ENCODE results near the gene COASY.
"Not testable (repeated sequence)": the region's sequence is repeated elsewhere in the genome, so short reads cannot be mapped to it uniquely, and the experiment has no call there.

Gene COASY

DNA sequence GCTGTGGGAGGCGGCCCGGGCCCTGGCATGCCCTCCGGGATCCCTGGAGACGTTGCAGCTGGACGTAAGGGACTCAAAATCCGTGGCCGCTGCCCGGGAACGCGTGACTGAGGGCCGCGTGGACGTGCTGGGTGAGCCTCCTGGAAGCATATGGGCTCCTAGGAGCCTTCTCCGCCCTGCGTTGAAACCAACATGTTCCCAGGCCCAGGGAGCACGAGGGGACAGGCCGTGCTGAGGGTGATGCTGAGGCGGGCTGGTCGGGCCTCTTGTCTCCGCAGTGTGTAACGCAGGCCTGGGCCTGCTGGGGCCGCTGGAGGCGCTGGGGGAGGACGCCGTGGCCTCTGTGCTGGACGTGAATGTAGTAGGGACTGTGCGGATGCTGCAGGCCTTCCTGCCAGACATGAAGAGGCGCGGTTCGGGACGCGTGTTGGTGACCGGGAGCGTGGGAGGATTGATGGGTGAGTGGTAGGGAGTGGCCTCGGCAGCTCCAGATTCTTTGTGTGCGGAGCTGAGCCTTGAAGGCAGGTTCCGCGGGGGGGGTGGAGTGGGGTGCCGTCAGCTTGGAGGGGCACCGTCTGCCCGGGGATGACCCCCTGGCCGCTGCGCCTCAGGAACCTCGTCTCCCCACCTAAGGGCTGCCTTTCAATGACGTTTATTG lies 8.7 kb upstream of the COASY start:
- DNase-seq (ENCODE audit: low read depth in 2 of 2) = no peak

DNA sequence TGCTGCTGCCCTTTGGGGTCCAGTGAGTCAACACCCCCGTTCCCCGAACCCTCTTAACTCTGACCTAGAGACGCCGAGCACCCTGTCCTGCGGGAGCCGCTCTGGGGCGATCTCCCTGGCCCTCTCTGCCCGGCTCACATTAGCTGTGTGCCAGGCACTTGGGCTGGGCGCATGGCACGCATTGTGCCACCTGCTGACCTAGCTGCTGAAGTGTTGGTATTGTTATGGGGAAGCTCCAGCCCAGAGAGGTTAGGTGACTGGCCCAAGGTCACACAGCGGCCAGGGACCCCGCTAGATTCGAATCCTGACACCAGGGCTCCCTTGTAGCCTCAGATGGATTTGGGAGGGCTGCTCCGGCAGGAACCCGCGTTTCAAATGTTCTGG lies 8.1 kb upstream of the COASY start:
- DNase-seq (ENCODE audit: low read depth in 2 of 2) = no peak

DNA sequence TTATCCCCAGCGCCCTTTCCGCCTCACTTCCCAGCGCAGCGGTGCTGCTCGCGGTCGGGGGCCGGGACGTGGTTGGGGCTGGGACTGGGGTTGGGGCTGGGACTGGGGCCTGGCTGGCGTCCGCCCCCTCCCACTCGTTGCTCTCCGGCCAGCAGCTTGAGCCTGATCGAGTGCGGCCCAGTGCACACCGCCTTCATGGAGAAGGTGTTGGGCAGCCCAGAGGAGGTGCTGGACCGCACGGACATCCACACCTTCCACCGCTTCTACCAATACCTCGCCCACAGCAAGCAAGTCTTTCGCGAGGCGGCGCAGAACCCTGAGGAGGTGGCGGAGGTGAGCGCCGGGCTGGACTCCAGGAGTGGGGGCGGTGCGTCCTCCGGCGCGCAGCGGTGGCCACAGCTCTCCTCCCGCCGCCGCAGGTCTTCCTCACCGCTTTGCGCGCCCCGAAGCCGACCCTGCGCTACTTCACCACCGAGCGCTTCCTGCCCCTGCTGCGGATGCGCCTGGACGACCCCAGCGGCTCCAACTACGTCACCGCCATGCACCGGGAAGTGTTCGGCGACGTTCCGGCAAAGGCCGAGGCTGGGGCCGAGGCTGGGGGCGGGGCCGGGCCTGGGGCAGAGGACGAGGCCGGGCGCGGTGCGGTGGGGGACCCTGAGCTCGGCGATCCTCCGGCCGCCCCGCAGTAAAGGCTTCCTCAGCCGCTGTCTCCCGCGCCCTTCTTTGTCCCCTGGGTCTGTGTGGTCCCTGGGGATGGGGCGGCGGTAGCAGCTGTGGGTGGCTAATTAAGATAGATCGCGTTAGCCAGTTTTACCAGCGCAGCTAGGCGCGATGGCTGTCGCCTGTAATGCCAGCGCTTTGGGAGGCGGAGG lies 7.5 kb upstream of the COASY start:
- DNase-seq (ENCODE audit: low read depth in 2 of 2) = peak; percentile 49 to 73

DNA sequence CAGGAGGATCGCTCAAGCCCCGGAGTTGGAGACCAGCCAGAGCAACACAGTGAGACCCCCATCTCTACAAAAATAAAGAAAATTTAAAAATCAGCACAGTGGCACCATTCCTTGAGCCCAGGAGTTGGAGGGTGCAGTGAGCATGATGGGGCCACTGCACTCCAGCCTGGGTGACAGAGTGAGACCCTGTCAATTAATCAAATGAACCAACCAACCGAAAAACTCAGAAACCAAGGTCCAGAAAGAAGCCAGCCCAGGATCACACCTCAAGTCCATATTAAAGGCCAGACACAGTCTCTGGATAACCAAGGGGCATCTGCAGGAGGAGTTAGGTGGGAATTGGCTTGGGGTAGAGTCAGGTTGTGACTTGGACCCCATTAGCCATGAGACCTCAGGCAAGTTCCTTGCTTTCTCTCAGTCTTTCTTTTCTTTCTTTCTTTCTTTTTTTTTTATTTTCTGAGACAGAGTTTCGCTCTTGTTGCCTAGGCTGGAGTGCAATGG lies 6.8 kb upstream of the COASY start:
- no peak for DNase-seq (ENCODE audit: low read depth in 2 of 2)

DNA sequence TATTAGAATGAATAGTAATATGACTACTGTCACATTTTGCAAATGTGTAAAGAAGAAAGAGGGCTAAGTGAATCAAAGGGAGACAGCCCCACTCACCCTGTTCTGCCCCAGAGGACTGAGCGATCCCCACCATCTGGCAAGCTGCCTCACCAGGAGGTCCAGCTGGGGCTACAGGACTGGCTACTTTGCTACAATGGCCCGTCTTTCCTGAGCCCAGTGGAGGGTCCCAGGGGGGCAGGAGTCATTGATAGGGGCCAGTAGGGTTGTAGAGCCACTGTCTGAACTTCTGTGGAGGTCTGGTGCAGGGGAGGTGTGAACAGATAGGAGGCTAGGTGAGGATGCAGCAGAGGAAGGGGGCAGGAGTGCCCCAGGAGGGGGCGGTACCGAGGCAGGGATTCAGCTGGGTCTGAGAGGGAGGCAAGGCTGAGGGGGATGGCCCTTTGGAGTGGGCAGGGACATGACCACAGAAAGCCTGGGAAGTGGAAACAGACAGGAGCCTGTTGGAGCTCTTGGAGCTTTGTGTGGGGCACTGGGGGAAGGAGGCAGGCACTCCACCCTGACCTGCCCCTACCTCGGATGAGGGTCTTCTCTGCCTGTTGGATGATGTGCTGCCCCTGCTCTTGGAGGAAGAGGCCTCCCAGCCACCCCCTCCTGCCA lies 5.9 kb upstream of the COASY start:
- not testable (repeated sequence) for DNase-seq (ENCODE audit: low read depth in 2 of 2)

DNA sequence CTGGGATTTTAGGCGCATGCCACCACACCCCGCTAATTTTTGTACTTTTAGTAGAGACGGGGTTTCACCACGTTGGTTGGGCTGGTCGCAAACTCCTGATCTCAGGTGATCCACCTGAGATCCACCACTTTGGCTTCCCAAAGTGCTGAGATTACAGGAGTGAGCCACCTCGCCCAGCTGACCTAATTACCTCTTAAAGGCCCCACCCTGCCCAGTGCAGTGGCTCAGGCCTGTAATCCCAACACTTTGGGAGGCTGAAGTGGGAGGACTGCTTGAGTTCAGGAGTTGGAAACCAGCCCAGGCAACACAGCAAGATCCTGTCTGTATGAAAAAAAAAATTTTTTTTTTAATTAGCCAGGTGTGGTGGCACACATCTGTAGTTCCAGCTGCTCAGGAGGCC lies 2.9 kb upstream of the COASY start:
- no peak for DNase-seq (ENCODE audit: low read depth in 2 of 2)

DNA sequence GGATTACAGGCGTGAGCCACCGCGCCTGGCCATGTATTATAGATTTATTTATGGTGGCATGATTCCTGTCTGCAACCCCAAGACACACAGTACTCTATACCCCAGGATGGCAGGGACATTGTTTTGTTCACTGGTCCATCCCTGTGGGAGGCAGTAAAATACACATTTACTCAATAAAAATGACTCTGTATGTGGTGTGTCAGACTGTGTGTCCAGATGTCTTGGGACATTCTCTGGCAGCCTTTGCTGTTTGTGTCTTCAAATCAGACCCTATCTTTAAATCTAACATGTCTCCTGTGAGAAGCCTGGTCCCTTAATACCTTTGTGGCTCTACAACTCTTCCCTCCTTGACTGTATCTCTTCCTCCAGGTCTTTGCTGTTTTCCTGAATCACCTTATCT lies 1.7 kb upstream of the COASY start:
- DNase-seq (ENCODE audit: low read depth in 2 of 2) = no peak

DNA sequence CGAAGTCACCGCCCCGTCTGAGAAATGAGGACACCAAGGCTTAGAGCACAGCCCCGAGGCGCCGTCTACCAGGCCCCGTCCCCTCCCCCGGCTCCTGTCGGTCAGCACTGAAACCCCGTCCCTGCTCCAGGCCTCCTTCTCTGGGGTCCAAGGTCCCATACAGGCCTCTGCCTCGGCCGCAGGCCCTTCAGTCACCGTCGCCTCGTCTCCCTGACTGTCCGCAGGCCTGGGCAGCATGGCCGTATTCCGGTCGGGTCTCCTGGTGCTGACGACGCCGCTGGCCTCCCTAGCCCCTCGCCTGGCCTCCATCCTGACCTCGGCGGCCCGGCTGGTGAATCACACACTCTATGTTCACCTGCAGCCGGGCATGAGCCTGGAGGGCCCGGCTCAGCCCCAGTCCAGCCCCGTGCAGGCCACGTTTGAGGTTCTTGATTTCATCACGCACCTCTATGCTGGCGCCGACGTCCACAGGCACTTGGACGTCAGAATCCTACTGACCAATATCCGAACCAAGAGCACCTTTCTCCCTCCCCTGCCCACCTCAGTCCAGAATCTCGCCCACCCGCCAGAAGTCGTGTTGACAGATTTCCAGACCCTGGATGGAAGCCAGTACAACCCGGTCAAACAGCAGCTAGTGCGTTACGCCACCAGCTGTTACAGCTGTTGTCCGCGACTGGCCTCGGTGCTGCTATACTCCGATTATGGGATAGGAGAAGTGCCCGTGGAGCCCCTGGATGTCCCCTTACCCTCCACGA lies 617 bp downstream of the COASY start:
- DNase-seq (ENCODE audit: low read depth in 2 of 2) = no peak

DNA sequence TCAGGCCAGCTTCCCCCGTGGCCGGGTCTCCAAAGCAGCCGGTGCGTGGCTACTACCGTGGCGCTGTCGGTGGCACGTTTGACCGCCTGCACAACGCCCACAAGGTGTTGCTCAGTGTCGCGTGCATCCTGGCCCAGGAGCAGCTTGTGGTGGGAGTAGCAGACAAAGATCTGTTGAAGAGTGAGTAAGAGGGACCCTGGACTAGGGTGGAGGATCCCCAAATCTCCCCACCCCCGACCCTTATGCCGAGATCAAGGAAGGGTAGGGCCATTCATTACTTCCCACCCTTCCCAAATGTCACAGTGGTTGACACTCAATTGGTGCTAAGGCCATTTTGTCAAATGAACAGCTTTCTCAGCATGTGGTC lies 1.2 kb downstream of the COASY start:
- DNase-seq (ENCODE audit: low read depth in 2 of 2) = no peak

DNA sequence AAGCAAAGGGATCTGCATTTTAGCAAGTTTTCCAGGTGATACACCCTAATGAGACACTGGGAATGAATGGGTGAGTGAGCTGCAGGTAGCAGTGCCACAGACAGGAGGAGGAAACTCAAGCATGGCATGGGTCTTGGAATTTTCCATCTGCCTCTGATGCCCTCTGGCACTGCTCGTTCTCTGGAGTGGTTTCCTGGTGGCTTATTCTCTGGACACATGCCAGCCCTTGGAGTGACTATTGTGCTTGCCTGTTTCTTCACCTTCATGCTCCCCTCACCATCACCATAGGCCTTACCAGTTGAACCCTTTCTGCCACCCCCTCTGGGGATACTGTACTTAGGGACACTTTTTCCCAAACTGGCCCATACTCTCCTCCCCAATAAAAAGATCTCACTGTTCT lies 1.6 kb downstream of the COASY start:
- DNase-seq (ENCODE audit: low read depth in 2 of 2) = no peak

DNA sequence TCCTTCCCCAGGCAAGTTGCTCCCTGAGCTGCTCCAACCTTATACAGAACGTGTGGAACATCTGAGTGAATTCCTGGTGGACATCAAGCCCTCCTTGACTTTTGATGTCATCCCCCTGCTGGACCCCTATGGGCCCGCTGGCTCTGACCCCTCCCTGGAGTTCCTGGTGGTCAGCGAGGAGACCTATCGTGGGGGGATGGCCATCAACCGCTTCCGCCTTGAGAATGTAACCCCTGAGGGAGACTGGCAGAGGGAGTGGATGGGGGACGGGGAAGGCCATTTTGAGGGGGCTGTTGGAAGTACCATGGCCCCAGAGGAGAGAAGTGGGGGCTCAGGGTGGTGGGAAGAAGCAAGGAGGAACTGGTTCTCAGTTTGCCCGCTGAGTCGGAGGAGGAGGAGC lies 2.0 kb downstream of the COASY start:
- DNase-seq (ENCODE audit: low read depth in 2 of 2) = no peak

DNA sequence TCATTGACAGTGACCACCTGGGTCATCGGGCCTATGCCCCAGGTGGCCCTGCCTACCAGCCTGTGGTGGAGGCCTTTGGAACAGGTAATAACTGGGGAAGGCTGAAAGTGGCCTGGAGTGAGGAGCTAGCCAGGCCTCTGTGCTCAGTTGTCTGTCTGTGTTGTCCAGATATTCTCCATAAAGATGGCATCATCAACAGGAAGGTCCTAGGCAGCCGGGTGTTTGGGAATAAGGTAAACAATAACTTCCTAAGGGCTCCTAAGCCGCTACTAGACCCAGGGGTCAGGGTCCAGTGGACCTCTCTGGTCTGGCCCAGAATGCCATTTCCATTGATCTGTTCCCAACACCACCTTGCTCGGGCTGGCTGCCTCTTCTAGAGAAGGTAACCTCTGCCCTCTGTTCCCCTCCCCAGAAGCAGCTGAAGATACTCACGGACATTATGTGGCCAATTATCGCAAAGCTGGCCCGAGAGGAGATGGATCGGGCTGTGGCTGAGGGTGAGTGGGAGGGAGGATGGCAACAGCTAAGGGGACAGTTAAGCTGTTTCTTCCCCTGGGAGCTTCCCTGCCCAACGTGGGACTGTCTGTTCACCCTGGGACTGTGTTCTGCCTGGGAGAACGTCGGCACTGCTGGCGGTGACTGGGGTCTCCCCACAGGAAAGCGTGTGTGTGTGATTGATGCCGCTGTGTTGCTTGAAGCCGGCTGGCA lies 3.0 kb downstream of the COASY start:
- DNase-seq (ENCODE audit: low read depth in 2 of 2) = no peak

DNA sequence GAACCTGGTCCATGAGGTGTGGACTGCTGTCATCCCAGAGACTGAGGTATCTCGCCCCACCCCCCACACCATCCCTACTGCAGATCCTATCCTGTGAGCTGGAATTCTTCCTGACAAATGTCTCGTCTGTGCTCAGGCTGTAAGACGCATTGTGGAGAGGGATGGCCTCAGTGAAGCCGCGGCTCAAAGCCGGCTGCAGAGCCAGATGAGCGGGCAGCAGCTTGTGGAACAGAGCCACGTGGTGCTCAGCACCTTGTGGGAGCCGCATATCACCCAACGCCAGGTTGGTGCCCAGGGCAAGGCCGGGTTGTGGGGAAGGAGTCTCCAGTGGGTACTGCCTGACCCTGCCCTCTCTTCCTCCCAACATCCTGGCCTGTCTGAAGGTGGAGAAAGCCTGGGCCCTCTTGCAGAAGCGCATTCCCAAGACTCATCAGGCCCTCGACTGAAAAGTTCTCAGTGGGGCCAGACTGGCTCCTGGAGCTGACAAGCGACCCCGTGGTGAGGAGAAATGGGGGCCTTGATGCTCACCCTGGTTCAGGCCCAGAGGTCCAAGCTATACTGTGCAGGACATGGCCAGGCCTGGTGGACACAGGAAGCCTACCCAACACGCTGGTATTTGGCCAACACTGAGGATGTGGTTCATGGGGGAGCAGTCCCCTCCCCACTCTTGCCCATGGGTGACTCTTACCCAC lies 3.7 kb downstream of the COASY start:
- DNase-seq (ENCODE audit: low read depth in 2 of 2) = no peak

DNA sequence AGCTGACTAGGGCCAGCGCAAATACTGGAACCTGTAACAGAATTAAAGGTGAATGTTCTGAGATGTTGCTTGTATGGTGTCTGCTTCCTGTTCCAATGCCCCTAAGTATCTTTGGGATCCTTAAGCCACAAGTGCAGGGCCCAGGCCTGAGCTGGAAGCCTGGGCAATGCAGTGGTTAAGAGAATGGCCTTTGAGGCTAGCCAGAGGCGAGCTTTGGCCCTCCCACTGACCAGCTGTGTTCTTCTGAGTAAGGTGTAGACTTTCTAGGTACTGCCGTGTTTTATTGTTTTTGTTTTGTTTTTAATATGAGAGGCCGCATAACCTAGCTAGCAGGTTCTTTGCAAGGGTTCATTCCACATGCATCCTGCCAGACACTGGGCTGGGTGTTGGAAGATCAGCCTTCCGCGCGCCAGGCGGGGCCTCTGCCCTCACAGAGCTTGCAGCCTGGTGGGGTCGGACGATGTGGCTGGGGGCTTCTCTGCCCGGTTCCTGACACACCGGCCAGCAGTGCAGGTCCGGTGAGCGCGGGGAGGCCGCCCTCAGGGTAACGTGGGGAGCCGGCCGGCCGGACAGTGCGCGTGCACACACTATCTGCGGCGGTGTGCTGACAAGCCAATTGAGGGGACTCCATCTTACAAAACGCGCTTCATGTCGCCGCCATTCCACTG lies 4.4 kb downstream of the COASY start:
- DNase-seq (ENCODE audit: low read depth in 2 of 2) = no peak

DNA sequence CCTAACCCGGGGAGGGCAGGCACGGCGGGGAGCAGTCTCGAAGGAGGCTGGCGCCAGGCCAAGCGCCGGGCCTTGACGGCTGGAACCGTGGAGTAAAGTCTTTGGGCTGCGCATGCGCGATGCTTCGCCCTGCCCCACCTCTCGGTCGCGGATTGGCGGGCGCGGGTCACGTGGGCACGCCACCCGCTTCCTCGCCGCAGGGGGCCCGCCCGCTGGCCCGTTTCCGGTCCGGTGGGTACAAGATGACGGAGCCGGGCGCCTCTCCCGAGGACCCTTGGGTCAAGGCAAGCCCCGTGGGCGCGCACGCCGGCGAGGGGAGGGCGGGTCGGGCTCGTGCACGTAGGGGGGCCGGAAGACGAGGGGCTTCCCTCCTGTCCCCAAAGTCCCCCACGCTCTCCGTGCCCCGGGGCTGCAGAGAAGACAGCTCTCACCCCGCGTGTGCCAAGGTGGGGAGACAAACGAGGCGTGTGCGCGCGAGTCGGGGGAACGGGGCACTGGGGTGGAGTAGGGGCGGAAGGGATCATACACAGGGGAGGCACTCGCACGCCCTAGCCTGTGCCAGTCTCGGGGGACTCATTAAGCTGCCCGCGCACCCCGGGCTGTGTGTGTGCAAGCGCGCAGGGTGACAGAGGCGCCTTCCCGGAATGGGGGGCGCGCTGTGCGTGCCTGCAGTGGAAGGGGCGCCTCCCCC lies 5.1 kb downstream of the COASY start, which contains the start of gene MLX:
Gene MLX, plus strand, starts transcription at position 218 of the 691 bp plus-strand sequence. Its CDS starts 25 bp downstream, at position 243.
- DNase-seq (ENCODE audit: low read depth in 2 of 2) = peak; percentile 83 to 90

DNA sequence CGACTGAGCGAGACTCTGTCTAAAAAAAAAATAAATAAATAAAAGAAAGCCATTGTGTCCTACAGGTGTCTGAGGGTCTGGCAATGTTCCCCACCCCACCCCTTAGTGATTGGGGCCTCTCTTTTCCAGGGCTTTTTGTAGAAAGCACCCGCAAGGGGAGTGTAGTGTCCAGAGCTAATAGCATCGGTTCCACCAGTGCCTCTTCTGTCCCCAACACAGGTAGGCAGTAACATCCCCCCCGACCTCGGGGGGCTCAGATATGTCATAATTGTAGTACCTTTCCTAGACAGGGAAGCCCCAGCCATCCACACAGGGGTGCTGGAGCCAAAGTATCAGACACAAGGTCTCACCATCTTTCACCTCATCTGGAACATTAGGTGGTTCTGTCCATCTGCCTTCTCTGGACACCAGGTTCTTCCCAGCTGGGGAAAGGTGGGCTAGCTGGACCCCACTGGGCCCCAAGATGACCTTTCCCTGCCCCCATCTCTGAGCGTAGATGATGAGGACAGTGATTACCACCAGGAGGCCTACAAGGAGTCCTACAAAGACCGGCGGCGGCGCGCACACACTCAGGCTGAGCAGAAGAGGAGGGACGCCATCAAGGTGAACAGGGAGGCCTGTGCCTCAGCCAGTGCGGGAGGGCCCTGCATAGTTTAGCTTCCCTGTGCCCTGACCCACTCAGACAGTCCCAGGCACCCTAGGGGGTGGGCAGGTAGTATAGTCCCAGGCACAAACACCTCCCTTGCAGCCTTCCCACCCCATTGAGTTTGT lies 6.6 kb downstream of the COASY start:
- no peak for DNase-seq (ENCODE audit: low read depth in 2 of 2)

DNA sequence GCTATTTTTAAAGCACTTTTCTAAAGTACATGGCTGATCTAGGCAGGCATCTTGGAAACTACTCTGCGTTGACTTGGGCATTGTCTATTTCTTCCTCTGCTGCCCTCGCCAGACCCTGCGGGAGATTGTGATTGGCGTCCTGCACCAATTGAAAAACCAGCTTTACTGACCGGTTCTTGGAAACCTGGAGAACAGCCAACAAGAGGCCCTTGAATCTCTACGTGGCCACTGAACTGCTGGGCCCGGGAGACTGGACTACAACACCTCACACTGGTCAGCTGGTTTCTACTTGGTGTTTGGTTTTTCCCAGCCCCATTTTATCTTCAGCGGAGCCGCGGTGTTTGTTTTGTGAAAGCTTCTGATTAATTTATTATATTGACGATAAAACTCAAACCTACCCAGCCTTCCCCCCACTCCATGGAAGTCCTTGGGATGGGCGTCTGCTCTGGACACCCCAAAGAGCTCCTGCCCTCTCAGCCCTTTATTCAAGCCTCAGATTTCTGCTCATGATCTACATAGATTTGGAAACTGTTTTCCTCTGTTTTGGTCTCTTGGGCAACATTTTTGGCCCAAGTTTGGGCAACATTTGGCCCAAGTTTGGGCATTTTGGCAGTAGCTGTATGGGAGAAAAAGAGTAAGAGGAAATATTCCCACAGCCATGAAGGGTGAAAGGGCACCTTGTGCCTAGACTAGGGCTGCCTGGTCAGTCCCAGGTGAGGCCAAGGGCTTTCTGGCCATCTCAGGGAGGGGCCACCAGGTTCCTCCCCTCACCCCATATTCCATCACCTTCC lies 9.7 kb downstream of the COASY start:
- DNase-seq (ENCODE audit: low read depth in 2 of 2) = no peak

DNA sequence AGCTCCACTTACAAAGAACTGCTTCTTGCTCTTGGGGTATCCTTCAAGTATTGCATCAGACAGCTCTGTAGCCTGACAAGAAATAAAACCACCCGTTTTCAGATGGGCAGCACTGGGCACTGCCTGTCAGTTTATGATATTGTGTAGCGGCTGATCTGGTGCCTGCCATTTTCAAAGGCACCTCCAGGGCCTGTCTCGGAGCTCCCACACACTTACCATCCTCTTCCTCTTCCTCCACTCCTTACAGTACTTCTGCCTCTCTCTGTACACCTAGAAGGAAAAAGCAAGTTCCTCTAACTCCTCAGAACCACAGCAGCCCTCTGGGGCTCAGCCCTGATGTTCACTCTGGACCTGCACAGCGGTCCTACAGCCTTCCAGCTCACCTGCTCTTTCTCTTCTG lies 11.1 kb downstream of the COASY start:
- no peak for DNase-seq (ENCODE audit: low read depth in 2 of 2)

Measured in activated CD4-positive, alpha-beta T cell treated with anti-CD3 and anti-CD28 coated beads for 24 hours (primary cell).